HG03354 (cell line): ENCODE results near the gene ADNP.
"Not testable (repeated sequence)": the region's sequence is repeated elsewhere in the genome, so short reads cannot be mapped to it uniquely, and the experiment has no call there.

Experiments
- ATAC-seq: cut with Tn5 transposase; IDR thresholded peaks from one replicate; pipeline ENCODE4 v1.9.1; 2021; ENCODE audit warnings: mild to moderate bottlenecking; ENCODE audit not compliant: unreplicated experiment, poor library complexity, severe bottlenecking

ADNP gene

GRCh38 chr20:50931306-50932015 lies at the start of gene ADNP:
TSS of gene ADNP (minus strand) at chr20:50931437. CDS start at chr20:50903996, 27,441 bp downstream.
- peak; percentile 67 for ATAC-seq

- no peak for ATAC-seq
These were observed 48.9 kb upstream of the ADNP start for GRCh38 chr20:50980071-50980681.

GRCh38 chr20:50978533-50978932 lies 47.3 kb upstream of the ADNP start:
- not testable (repeated sequence) for ATAC-seq

- no peak for ATAC-seq
These were observed 46.1 kb upstream of the ADNP start for GRCh38 chr20:50977066-50978021.

GRCh38 chr20:50975701-50976330 lies 44.6 kb upstream of the ADNP start:
- ATAC-seq: no peak

- ATAC-seq: no peak
These were observed 38.7 kb upstream of the ADNP start for GRCh38 chr20:50969912-50970311.

- no peak for ATAC-seq
These were observed 38.2 kb upstream of the ADNP start for GRCh38 chr20:50969435-50969834.

- ATAC-seq: no peak
These were observed 37.1 kb upstream of the ADNP start for GRCh38 chr20:50968289-50968688.

GRCh38 chr20:50967586-50967985 lies 36.3 kb upstream of the ADNP start:
- no peak for ATAC-seq

- no peak for ATAC-seq
These were observed 28.4 kb upstream of the ADNP start for GRCh38 chr20:50959543-50960126.

- peak; percentile 78 for ATAC-seq
These were observed 27.6 kb upstream of the ADNP start, which contains the start of gene MOCS3 for GRCh38 chr20:50958615-50959542. TSS of gene MOCS3 (plus strand) at chr20:50958818. CDS start at chr20:50958843, 25 bp downstream.

- peak; percentile 81 for ATAC-seq
These were observed 26.8 kb upstream of the ADNP start, which contains the start of gene DPM1 for GRCh38 chr20:50957798-50958614. TSS of gene DPM1 (minus strand) at chr20:50958532. CDS start at chr20:50958523, 9 bp downstream.

GRCh38 chr20:50957276-50957675 lies 26.0 kb upstream of the ADNP start:
- no peak for ATAC-seq

- no peak for ATAC-seq
These were observed 22.6 kb upstream of the ADNP start for GRCh38 chr20:50953821-50954220.

- ATAC-seq: no peak
These were observed 22.0 kb upstream of the ADNP start for GRCh38 chr20:50953196-50953595.

GRCh38 chr20:50948132-50948785 lies 17.0 kb upstream of the ADNP start:
- no peak for ATAC-seq

GRCh38 chr20:50943069-50943468 lies 11.8 kb upstream of the ADNP start:
- no peak for ATAC-seq
